ENCODE results near the gene RPP40. TPM values are rescaled to one million over a fixed set of nuclear protein-coding genes. Genes with fewer than 3 reads are reported as not detected.

The RPP40 gene
- total RNA-seq, 1 experiment from 2014 or later = 37.9 TPM

DNA sequence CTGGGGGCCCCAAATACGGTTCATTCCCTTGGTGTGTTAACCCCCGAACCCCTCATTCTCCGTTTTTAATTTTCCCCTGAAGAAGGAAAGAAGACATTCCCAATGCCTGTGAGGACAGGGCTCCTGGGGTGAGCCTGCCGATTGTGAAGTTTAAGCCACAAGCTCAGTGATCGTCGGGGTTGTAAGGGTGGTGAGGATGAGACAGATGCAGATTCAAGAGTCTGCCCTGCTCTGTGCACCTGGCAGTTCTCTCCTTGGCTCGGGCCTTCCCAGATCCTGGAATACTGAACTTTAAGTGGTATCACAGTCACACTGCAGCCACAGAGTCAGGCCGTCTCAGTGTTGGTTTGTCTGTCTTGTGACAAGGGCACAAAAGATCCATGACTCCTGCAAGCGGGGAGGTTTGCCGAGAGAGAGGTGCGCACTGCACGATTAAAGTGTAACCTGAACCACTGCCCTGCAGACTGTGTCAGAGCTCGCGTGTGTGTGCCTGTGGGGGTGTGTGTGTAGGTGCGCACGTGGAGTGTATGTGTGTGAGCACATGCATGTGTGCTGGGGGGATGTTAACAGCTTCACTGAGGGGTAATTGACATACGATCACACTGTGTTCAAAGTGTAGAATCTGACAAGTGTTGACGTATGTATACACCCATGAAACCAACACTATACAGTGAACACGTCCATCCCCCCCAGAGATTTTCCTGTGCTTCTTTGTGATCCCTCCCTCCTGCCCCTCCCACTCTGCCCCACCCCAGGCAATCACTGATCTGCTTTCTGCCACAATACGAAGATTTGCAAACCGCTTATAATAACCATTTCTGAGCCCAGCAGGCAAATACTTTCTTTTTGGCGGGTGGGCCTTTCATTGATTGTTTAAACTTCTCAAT lies 38.9 kb downstream of the RPP40 start:
- TF ChIP-seq CTCF (conservative IDR thresholded peaks at IDR 0.05; ENCODE audit: low read depth, low read length) = no peak
- TF ChIP-seq EZH2 (IDR thresholded peaks at IDR 0.05; ENCODE audit: low read length, unreplicated experiment) = no peak
- no peak for TF ChIP-seq EZH2phosphoT487 (IDR thresholded peaks at IDR 0.05; ENCODE audit: borderline replicate concordance, low read length)

DNA sequence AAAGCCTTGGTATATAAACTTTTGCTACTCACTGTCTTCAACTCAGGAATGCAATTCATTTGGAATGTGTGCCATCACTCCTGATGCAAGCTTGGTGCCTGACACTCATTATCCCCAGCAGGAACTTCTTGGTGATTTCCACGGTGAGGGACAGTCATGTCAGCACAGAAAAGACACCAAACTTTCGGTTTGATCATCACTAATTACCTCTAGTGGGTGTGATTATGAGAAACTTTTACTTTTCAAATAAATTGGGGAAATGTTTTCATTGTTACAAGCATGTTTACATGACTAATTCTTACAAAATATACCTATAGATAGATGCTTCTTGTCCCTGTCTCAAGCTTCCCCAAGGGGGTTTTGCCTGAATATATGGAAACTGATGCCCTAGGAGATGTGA lies 40.9 kb downstream of the RPP40 start:
- intact Hi-C loops (cut with micrococcal nuclease) = no loop called here
- Histone ChIP-seq H3K36me3 (ENCODE audit: low read depth, low read length) (no peaks in the 10 kb centered on the region), H3K9me2 (replicated peaks; ENCODE audit: low read length) (no peaks in the 10 kb centered on the region), H2AFZ (ENCODE audit: low read length) (no peak overlapping the region), H4K20me1 (ENCODE audit: low read length) (no peaks in the 10 kb centered on the region), H3K79me2 (ENCODE audit: low read length) (no peaks in the 10 kb centered on the region), H3K27me3 (ENCODE audit: low read length) (no peaks in the 10 kb centered on the region), H3K9ac (ENCODE audit: low read length) (no peak overlapping the region), H3K4me3 (ENCODE audit: low read length) (no peak overlapping the region), H3K27ac (ENCODE audit: low read length) (no peak overlapping the region), H3K4me1 (ENCODE audit: insufficient read depth, low read length) (no peaks in the 10 kb centered on the region), H3K9me3 (ENCODE audit: low read length) (no peaks in the 10 kb centered on the region), H3K4me2 (ENCODE audit: low read length) (no peak overlapping the region), H3F3A (ENCODE audit: low read length, unreplicated experiment) (no peaks in the 10 kb centered on the region)
- BruUV-seq (replicated peaks) = no TSS peak
- CTCF ChIA-PET = no interaction called here
- ATAC-seq (no peak), DNase-seq (no peak)
- POLR2A ChIA-PET (ENCODE audit: unreplicated experiment) = no interaction called here
- TF ChIP-seq EZH2 (IDR thresholded peaks at IDR 0.05; ENCODE audit: low read length, unreplicated experiment) (no peak), EZH2phosphoT487 (IDR thresholded peaks at IDR 0.05; ENCODE audit: borderline replicate concordance, low read length) (no peak), CTCF (conservative IDR thresholded peaks at IDR 0.05; ENCODE audit: low read depth, low read length) (no peak)

More for the DNA sequence above, 38.9 kb downstream of the RPP40 start:
- no peak for ATAC-seq
- no peak overlapping the region for H3K27ac ChIP-seq (ENCODE audit: low read length)
- intact Hi-C loops (cut with micrococcal nuclease) = no loop called here
- H2AFZ ChIP-seq (ENCODE audit: low read length) = no peak overlapping the region
- ChIA-PET CTCF (no interaction called here), POLR2A (ENCODE audit: unreplicated experiment) (no interaction called here)
- no peaks in the 10 kb centered on the region for H4K20me1 ChIP-seq (ENCODE audit: low read length)
- no peaks in the 10 kb centered on the region for H3K79me2 ChIP-seq (ENCODE audit: low read length)
- H3K4me3 ChIP-seq (ENCODE audit: low read length) = no peak overlapping the region
- no peak overlapping the region for H3K9ac ChIP-seq (ENCODE audit: low read length)
- H3F3A ChIP-seq (ENCODE audit: low read length, unreplicated experiment) = no peaks in the 10 kb centered on the region
- H3K9me2 ChIP-seq (replicated peaks; ENCODE audit: low read length) = no peaks in the 10 kb centered on the region
- no peaks in the 10 kb centered on the region for H3K4me1 ChIP-seq (ENCODE audit: insufficient read depth, low read length)
- H3K36me3 ChIP-seq (ENCODE audit: low read depth, low read length) = no peaks in the 10 kb centered on the region
- H3K4me2 ChIP-seq (ENCODE audit: low read length) = no peak overlapping the region
- DNase-seq = no peak
- H3K9me3 ChIP-seq (ENCODE audit: low read length) = no peaks in the 10 kb centered on the region
- no peaks in the 10 kb centered on the region for H3K27me3 ChIP-seq (ENCODE audit: low read length)
- no TSS peak for BruUV-seq (replicated peaks)

Data from PC-3 (cell line).